Measurements from ENCODE around the gene SETBP1. TPM values are rescaled to one million over a fixed set of nuclear protein-coding genes. Genes with fewer than 3 reads are reported as not detected.
A peak's percentile ranks its signal among the peaks of the same experiment; 100 is the strongest.

SETBP1 gene
- polyA plus RNA-seq, 3 donors from 2014 or later: 1.2 to 4.3 TPM; not detected in 1

GRCh38 chr18:44851856-44852621 is 171.4 kb downstream of the SETBP1 start:
- no peaks in the 10 kb centered on the region for H3K4me1 Mint-ChIP-seq
- H3K27me3 Mint-ChIP-seq (ENCODE audit: low read depth in 3 of 3): no peaks in the 10 kb centered on the region
- H3K4me3 Mint-ChIP-seq: no peak overlapping the region
- DNase-seq: no peak
- peaks cover 0 to 3% (median 0%) of the 10 kb centered on the region in 3 donors for H3K36me3 Mint-ChIP-seq
- H3K27ac Mint-ChIP-seq: no peak overlapping the region
- no peaks in the 10 kb centered on the region for H3K9me3 Mint-ChIP-seq

GRCh38 chr18:44852818-44853217 is 172.1 kb downstream of the SETBP1 start:
- Mint-ChIP-seq H3K27ac (no peak overlapping the region), H3K4me3 (no peak overlapping the region), H3K9me3 (no peaks in the 10 kb centered on the region), H3K27me3 (ENCODE audit: low read depth in 3 of 3) (no peaks in the 10 kb centered on the region), H3K36me3 (peaks cover 0 to 3% (median 0%) of the 10 kb centered on the region in 3 donors), H3K4me1 (no peaks in the 10 kb centered on the region)
- no peak for DNase-seq

- Mint-ChIP-seq H3K36me3 (peaks cover 0 to 3% (median 0%) of the 10 kb centered on the region in 3 donors), H3K4me1 (no peaks in the 10 kb centered on the region), H3K27ac (no peak overlapping the region), H3K27me3 (ENCODE audit: low read depth in 3 of 3) (no peaks in the 10 kb centered on the region), H3K9me3 (no peaks in the 10 kb centered on the region), H3K4me3 (no peak overlapping the region)
- DNase-seq: no peak
Observed at GRCh38 chr18:44853430-44853829, 172.7 kb downstream of the SETBP1 start.

GRCh38 chr18:44855681-44856080 is 175.0 kb downstream of the SETBP1 start:
- Mint-ChIP-seq H3K9me3 (no peaks in the 10 kb centered on the region), H3K27me3 (ENCODE audit: low read depth in 3 of 3) (no peaks in the 10 kb centered on the region), H3K4me3 (no peak overlapping the region), H3K36me3 (peaks cover 0 to 3% (median 0%) of the 10 kb centered on the region in 3 donors), H3K27ac (peak overlapping the region in 1 of 6 donors; percentile 17), H3K4me1 (no peaks in the 10 kb centered on the region)
- no peak for DNase-seq

- H3K9me3 Mint-ChIP-seq: no peaks in the 10 kb centered on the region
- no peak for DNase-seq
- H3K27ac Mint-ChIP-seq: no peak overlapping the region
- H3K36me3 Mint-ChIP-seq: peaks cover 0 to 3% (median 0%) of the 10 kb centered on the region in 3 donors
- H3K4me1 Mint-ChIP-seq: no peaks in the 10 kb centered on the region
- H3K4me3 Mint-ChIP-seq: no peak overlapping the region
- H3K27me3 Mint-ChIP-seq (ENCODE audit: low read depth in 3 of 3): no peaks in the 10 kb centered on the region
Observed at GRCh38 chr18:44856157-44856556, 175.5 kb downstream of the SETBP1 start.

- no peak for DNase-seq
- Mint-ChIP-seq H3K27me3 (ENCODE audit: low read depth in 3 of 3) (no peaks in the 10 kb centered on the region), H3K4me1 (no peaks in the 10 kb centered on the region), H3K36me3 (no peaks in the 10 kb centered on the region), H3K4me3 (no peak overlapping the region), H3K9me3 (no peaks in the 10 kb centered on the region), H3K27ac (no peak overlapping the region)
Observed at GRCh38 chr18:44857081-44857480, 176.4 kb downstream of the SETBP1 start.

- no peak for DNase-seq
- no peaks in the 10 kb centered on the region for H3K4me1 Mint-ChIP-seq
- no peak overlapping the region for H3K27ac Mint-ChIP-seq
- H3K4me3 Mint-ChIP-seq: no peak overlapping the region
- no peaks in the 10 kb centered on the region for H3K9me3 Mint-ChIP-seq
- no peaks in the 10 kb centered on the region for H3K36me3 Mint-ChIP-seq
- H3K27me3 Mint-ChIP-seq (ENCODE audit: low read depth in 3 of 3): no peaks in the 10 kb centered on the region
Observed at GRCh38 chr18:44857744-44858491, 177.2 kb downstream of the SETBP1 start.

- Mint-ChIP-seq H3K4me3 (no peak overlapping the region), H3K27ac (no peak overlapping the region), H3K36me3 (peaks cover 0 to 4% (median 0%) of the 10 kb centered on the region in 3 donors), H3K4me1 (peaks cover under 1 to 3% of the 10 kb centered on the region in 2 donors), H3K9me3 (no peaks in the 10 kb centered on the region), H3K27me3 (ENCODE audit: low read depth in 3 of 3) (no peaks in the 10 kb centered on the region)
- DNase-seq: no peak
Observed at GRCh38 chr18:44859263-44859662, 178.6 kb downstream of the SETBP1 start.

GRCh38 chr18:44859751-44860439 is 179.2 kb downstream of the SETBP1 start:
- H3K27ac Mint-ChIP-seq: no peak overlapping the region
- peaks cover 0 to 4% (median 0%) of the 10 kb centered on the region in 3 donors for H3K36me3 Mint-ChIP-seq
- no peaks in the 10 kb centered on the region for H3K27me3 Mint-ChIP-seq (ENCODE audit: low read depth in 3 of 3)
- no peak overlapping the region for H3K4me3 Mint-ChIP-seq
- H3K4me1 Mint-ChIP-seq: peaks cover 2 to 7% of the 10 kb centered on the region in 2 donors
- no peaks in the 10 kb centered on the region for H3K9me3 Mint-ChIP-seq
- no peak for DNase-seq

GRCh38 chr18:44862112-44862511 is 181.4 kb downstream of the SETBP1 start:
- Mint-ChIP-seq H3K9me3 (no peaks in the 10 kb centered on the region), H3K36me3 (peaks cover 0 to 4% (median 0%) of the 10 kb centered on the region in 3 donors), H3K27ac (no peak overlapping the region), H3K4me1 (peaks cover 21 to 29% of the 10 kb centered on the region in 2 donors), H3K4me3 (no peak overlapping the region), H3K27me3 (ENCODE audit: low read depth in 3 of 3) (peaks cover 0 to under 1% (median 0%) of the 10 kb centered on the region in 3 donors)
- no peak for DNase-seq

- peak overlapping the region in 4 of 6 donors; percentile 4 to 73 (median 33) for H3K27ac Mint-ChIP-seq
- peak overlapping the region in 4 of 5 donors; percentile 42 to 62 (median 50) for H3K4me3 Mint-ChIP-seq
- peaks cover 49 to 69% of the 10 kb centered on the region in 2 donors for H3K4me1 Mint-ChIP-seq
- DNase-seq: peak in 1 of 3 donors; percentile 11
- H3K36me3 Mint-ChIP-seq: peaks cover 0 to 6% (median 4%) of the 10 kb centered on the region in 3 donors
- H3K27me3 Mint-ChIP-seq (ENCODE audit: low read depth in 3 of 3): peaks cover 0 to 4% (median 2%) of the 10 kb centered on the region in 3 donors
- no peaks in the 10 kb centered on the region for H3K9me3 Mint-ChIP-seq
Observed at GRCh38 chr18:44866103-44866502, 185.4 kb downstream of the SETBP1 start.

GRCh38 chr18:44869533-44869932 is 188.8 kb downstream of the SETBP1 start:
- H3K9me3 Mint-ChIP-seq: no peaks in the 10 kb centered on the region
- H3K27me3 Mint-ChIP-seq (ENCODE audit: low read depth in 3 of 3): peaks cover 0 to 5% (median 2%) of the 10 kb centered on the region in 3 donors
- H3K4me3 Mint-ChIP-seq: peak overlapping the region in 1 of 5 donors; percentile 2
- peaks cover 61 to 80% of the 10 kb centered on the region in 2 donors for H3K4me1 Mint-ChIP-seq
- H3K36me3 Mint-ChIP-seq: peaks cover 5 to 9% (median 5%) of the 10 kb centered on the region in 3 donors
- H3K27ac Mint-ChIP-seq: peak overlapping the region in 1 of 6 donors; percentile 60
- peak in 1 of 3 donors; percentile 7 for DNase-seq

- Mint-ChIP-seq H3K27me3 (ENCODE audit: low read depth in 3 of 3) (peaks cover 0 to 5% (median 2%) of the 10 kb centered on the region in 3 donors), H3K27ac (peak overlapping the region in 4 of 6 donors; percentile 22 to 72 (median 38)), H3K9me3 (no peaks in the 10 kb centered on the region), H3K36me3 (peaks cover 9 to 17% (median 11%) of the 10 kb centered on the region in 3 donors), H3K4me1 (peaks cover 53 to 68% of the 10 kb centered on the region in 2 donors), H3K4me3 (peak overlapping the region in 2 of 5 donors; percentile 47 to 59)
- DNase-seq: no peak
Observed at GRCh38 chr18:44870631-44871502, 190.2 kb downstream of the SETBP1 start.

All from immature natural killer cell (primary cell).